Peyer's patch (tissue), 4 donors: Measurements from ENCODE around the gene TSPAN14.
"Not testable (repeated sequence)": the region's sequence is repeated elsewhere in the genome, so short reads cannot be mapped to it uniquely, and the experiment has no call there.

ENCODE experiments used
- POLR2A ChIP-seq, 2 donors: fragments of 450-650 bp; IDR thresholded peaks; one replicate each; pipeline ENCODE4 v1.5.1; 2017; ENCODE audit warnings: antibody characterized with exemption in 2 of 2, mild to moderate bottlenecking in 2 of 2, moderate library complexity in 2 of 2
- TF ChIP-seq, protein P1 (sequence below), 6 experiments: fragments of 450-650 bp in 4 of 6; fragments of 200-600 bp in 2 of 6; sonication (generic) in 1 of 6; IDR thresholded peaks; one replicate each; pipeline ENCODE4 v1.5.1; 2017 to 2019; ENCODE audit warnings: antibody characterized with exemption in 6 of 6, mild to moderate bottlenecking in 3 of 6, moderate library complexity in 1 of 6

DNA sequence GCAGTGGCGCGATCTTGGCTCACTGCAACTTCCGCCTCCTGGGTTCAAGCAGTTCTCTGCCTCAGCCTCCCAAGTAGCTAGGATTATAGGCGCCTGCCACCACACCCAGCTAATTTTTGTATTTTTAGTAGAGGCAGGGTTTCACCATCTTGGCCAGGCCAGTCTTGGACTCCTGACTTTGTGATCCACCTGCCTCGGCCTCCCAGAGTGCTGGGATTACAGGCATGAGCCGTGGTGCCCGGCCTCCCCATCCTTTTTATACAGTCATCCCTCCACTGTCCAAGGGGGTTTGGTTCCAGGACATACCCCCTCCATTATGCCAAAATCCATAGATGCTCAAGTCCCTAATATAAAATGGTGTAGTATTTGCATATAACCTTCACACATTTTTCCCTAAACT, 21.5 kb downstream of the TSPAN14 start:
- TF ChIP-seq, protein P1, sequence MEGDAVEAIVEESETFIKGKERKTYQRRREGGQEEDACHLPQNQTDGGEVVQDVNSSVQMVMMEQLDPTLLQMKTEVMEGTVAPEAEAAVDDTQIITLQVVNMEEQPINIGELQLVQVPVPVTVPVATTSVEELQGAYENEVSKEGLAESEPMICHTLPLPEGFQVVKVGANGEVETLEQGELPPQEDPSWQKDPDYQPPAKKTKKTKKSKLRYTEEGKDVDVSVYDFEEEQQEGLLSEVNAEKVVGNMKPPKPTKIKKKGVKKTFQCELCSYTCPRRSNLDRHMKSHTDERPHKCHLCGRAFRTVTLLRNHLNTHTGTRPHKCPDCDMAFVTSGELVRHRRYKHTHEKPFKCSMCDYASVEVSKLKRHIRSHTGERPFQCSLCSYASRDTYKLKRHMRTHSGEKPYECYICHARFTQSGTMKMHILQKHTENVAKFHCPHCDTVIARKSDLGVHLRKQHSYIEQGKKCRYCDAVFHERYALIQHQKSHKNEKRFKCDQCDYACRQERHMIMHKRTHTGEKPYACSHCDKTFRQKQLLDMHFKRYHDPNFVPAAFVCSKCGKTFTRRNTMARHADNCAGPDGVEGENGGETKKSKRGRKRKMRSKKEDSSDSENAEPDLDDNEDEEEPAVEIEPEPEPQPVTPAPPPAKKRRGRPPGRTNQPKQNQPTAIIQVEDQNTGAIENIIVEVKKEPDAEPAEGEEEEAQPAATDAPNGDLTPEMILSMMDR (IDR thresholded peaks at IDR 0.05): not testable (repeated sequence)
- not testable (repeated sequence) for TF ChIP-seq POLR2A (IDR thresholded peaks at IDR 0.05)
